Colonic mucosa (tissue), 4 donors: ENCODE results near the gene TIGD3. TPM values are rescaled to one million over a fixed set of nuclear protein-coding genes. Genes with fewer than 3 reads are reported as not detected.

Source experiments
- DNase-seq: peaks from one replicate; pipeline ENCODE4 v3.0.0-alpha.2; 2020
- H3K27ac ChIP-seq: fragments of 200-600 bp; one replicate; pipeline ENCODE4 v1.8.0; 2021
- H3K27me3 ChIP-seq: fragments of 200-600 bp; one replicate; pipeline ENCODE4 v1.8.0; 2021
- H3K36me3 ChIP-seq: fragments of 200-600 bp; one replicate; pipeline ENCODE4 v1.8.0; 2021
- H3K4me1 ChIP-seq: fragments of 200-600 bp; one replicate; pipeline ENCODE4 v1.8.0; 2021; ENCODE audit warnings: mild to moderate bottlenecking
- H3K4me3 ChIP-seq: fragments of 200-600 bp; one replicate; pipeline ENCODE4 v1.8.0; 2021
- H3K9ac ChIP-seq, 2 donors: one replicate each; pipeline ENCODE4 v1.7.0; 2013; ENCODE audit warnings: control low read depth in 2 of 2, low read depth in 2 of 2, low read length in 2 of 2
- H3K9me3 ChIP-seq: fragments of 200-600 bp; one replicate; pipeline ENCODE4 v1.8.0; 2021
- CTCF ChIP-seq: fragments of 200-600 bp; IDR thresholded peaks from one replicate; pipeline ENCODE4 v1.8.0; 2022; ENCODE audit warnings: antibody characterized with exemption, mild to moderate bottlenecking
- intact Hi-C: fragments of 100-400 bp; cut with DNase I; formaldehyde crosslinking; loops from one replicate; pipeline ENCODE4 v1.14.1; 2022
- total RNA-seq, 2 donors: library from RNA; stranded (reverse); fragmentation: NEBNext Ultra II Directional in 1 of 2; extraction: Animal tissue kit (Norgen Biotek cat#: 25700) in 1 of 2; gene quantifications; one replicate each; pipeline ENCODE4 v1.2.1, GENCODE V29; 2021
- donor health status: healthy.
- donor health status: DM: no; HTN: no; CAD: no.
- donor health status: DM: no; HTN: no; CAD: no.

TIGD3 gene
- total RNA-seq, 2 donors from 2014 or later, result 0.48 to 0.77 TPM

DNA sequence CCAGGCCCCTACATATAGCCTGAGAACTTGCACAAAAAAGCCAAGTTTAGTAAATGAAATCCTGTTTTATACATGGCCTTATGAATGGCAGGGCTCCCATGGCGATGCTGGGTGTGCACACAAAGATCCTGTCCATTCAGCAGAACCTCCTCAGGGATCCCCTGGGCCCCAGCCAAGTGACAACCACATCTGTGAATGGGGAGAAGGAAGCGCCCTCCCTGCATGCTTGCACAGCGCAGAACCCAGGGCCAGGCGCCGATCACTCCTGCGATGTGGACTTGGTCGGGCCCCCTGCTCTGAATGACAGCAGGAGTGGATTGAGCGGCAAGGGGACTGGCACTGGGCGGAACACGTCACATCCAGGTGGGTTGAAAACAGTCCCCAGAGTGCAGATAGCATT lies 44.3 kb upstream of the TIGD3 start:
- H3K27ac ChIP-seq, result peak overlapping the region; percentile 12
- DNase-seq, result peak; percentile 52
- no peaks in the 10 kb centered on the region for H3K27me3 ChIP-seq

DNA sequence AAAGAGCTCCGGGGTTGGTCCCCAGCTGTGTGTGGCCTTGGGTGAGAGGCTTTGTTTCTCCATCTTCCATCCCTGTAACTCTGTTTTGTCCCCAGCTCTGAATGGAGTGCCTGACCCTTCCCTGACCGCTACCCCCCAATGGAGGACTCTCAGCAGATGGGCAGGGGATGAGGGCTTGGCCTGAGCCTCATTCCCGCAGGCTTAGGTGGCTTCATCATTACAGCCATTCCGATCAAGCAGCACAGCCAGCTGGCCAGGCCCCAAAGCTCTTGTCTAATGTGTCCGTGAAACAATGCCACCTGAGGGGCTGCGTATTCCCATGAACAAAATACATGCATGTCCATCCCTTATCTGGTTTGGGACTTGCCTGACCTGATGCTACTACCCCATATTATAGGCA lies 43.8 kb upstream of the TIGD3 start:
- intact Hi-C loops, result no loop called here
- no peaks in the 10 kb centered on the region for H3K27me3 ChIP-seq
- H3K9me3 ChIP-seq, result no peaks in the 10 kb centered on the region
- H3K4me1 ChIP-seq, result peaks cover 21% of the 10 kb centered on the region
- H3K27ac ChIP-seq, result peak overlapping the region; percentile 12
- peak overlapping the region in 1 of 2 donors; percentile 21 for H3K9ac ChIP-seq
- H3K36me3 ChIP-seq, result no peaks in the 10 kb centered on the region
- no peak overlapping the region for H3K4me3 ChIP-seq
- no peak for TF ChIP-seq CTCF
- DNase-seq, result no peak

More for the DNA sequence above, 44.3 kb upstream of the TIGD3 start:
- intact Hi-C loops, result no loop called here
- Histone ChIP-seq H3K9ac (no peak overlapping the region), H3K4me3 (no peak overlapping the region), H3K4me1 (peaks cover 21% of the 10 kb centered on the region), H3K36me3 (no peaks in the 10 kb centered on the region), H3K9me3 (no peaks in the 10 kb centered on the region)
- no peak for TF ChIP-seq CTCF

DNA sequence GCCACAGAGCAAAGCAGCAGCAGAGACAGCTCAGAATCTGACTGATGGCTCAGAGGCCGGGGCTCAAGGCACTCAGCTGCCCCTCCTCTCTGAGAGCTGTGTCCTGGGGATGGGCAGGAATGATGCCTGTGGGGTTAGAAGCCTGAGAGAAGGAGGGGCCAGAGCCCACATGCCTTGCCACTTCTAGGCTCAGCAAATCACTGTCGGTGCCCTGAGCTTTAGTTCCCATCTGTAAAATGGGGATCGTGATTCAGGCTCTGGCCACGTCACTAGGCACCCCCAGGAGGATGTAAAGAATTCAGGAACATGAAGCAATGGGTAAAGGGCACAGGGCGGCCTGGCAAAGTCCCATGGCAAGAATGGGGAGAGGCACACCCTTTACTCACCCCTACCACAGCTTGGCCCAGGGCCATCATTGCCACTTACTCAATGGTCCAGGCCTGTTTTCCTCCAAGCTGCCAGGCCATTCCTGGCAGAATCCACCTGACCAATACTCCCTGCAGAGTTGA lies 43.3 kb upstream of the TIGD3 start:
- intact Hi-C loops, result no loop called here
- DNase-seq, result no peak
- peaks cover 18% of the 10 kb centered on the region for H3K4me1 ChIP-seq
- H3K9ac ChIP-seq, result peak overlapping the region in 1 of 2 donors; percentile 21
- no peaks in the 10 kb centered on the region for H3K9me3 ChIP-seq
- H3K27ac ChIP-seq, result peak overlapping the region; percentile 12
- TF ChIP-seq CTCF, result no peak
- H3K27me3 ChIP-seq, result no peaks in the 10 kb centered on the region
- no peaks in the 10 kb centered on the region for H3K36me3 ChIP-seq
- no peak overlapping the region for H3K4me3 ChIP-seq

GRCh38 chr11:65314501-65315203 lies 39.9 kb upstream of the TIGD3 start, which contains the start of gene CDC42EP2:
Gene CDC42EP2 (plus strand): TSS chr11:65314866. CDS start chr11:65320899, 6,033 bp downstream.
- TF ChIP-seq CTCF, result no peak
- intact Hi-C loops, result no loop called here
- peaks cover 8% of the 10 kb centered on the region for H3K4me1 ChIP-seq
- H3K9me3 ChIP-seq, result no peaks in the 10 kb centered on the region
- H3K9ac ChIP-seq, result peak within 1 kb of the TSS; percentile 84 to 88
- peak within 1 kb of the TSS; percentile 89 for H3K27ac ChIP-seq
- H3K27me3 ChIP-seq, result no peaks in the 10 kb centered on the region
- peak; percentile 92 for DNase-seq
- no peaks in the 10 kb centered on the region for H3K36me3 ChIP-seq
- peak within 1 kb of the TSS; percentile 58 for H3K4me3 ChIP-seq

- no peaks in the 10 kb centered on the region for H3K36me3 ChIP-seq
- DNase-seq, result peak; percentile 90
- H3K27ac ChIP-seq, result peak overlapping the region; percentile 89
- TF ChIP-seq CTCF, result peak; percentile 91
- peak overlapping the region; percentile 58 for H3K4me3 ChIP-seq
- no peaks in the 10 kb centered on the region for H3K27me3 ChIP-seq
- no peaks in the 10 kb centered on the region for H3K9me3 ChIP-seq
- H3K4me1 ChIP-seq, result peaks cover 8% of the 10 kb centered on the region
- H3K9ac ChIP-seq, result peak overlapping the region; percentile 84 to 88
- intact Hi-C loops, result no loop called here
These were observed 39.2 kb upstream of the TIGD3 start for GRCh38 chr11:65315204-65315865.
